Mononuclear cell (primary cell): ENCODE results near the gene TCL1B. TPM values are rescaled to one million over a fixed set of nuclear protein-coding genes. Genes with fewer than 3 reads are reported as not detected.

Experiments used
- H3K27me3 ChIP-seq: 2 replicates; pipeline ENCODE4 v1.6.0; 2011; ENCODE audit warnings: low read length, control low read depth; ENCODE audit not compliant: insufficient read depth
- H3K4me1 ChIP-seq: 2 replicates; pipeline ENCODE4 v1.5.1; 2011; ENCODE audit warnings: mild to moderate bottlenecking, low read length, control low read depth; ENCODE audit not compliant: insufficient read depth
- H3K4me3 ChIP-seq: 2 replicates; pipeline ENCODE4 v1.5.1; 2011; ENCODE audit warnings: mild to moderate bottlenecking, low read length, moderate library complexity
- H3K9me3 ChIP-seq: 2 replicates; pipeline ENCODE4 v1.5.1; 2011; ENCODE audit warnings: low read depth, mild to moderate bottlenecking, control low read depth, low read length
- total RNA-seq: library from RNA; depleted of rRNA; stranded (reverse); fragments of >200 nt; gene quantifications from one replicate; pipeline ENCODE4 v1.2.3, GENCODE V29; 2012

Gene TCL1B
- total RNA-seq, 1 donor, result 0.21 TPM

GRCh38 chr14:95741781-95742180 is 55.6 kb downstream of the TCL1B start:
- Histone ChIP-seq H3K27me3 (no peaks in the 10 kb centered on the region), H3K9me3 (no peaks in the 10 kb centered on the region), H3K4me1 (no peaks in the 10 kb centered on the region), H3K4me3 (no peak overlapping the region)

Other genes with a start within 250 kb of the TCL1B start
- 27.6 TPM for gene SYNE3, start 169.8 kb upstream of the TCL1B start, total RNA-seq
- 14.4 TPM for gene GLRX5, start 151.4 kb upstream of the TCL1B start, total RNA-seq
- gene TCL1A, start 27.7 kb downstream of the TCL1B start, total RNA-seq, result 3.0 TPM
- gene TUNAR, start 190.4 kb downstream of the TCL1B start, total RNA-seq, result 0.21 TPM